Endothelial cell of umbilical vein (primary cell): ENCODE measurements around the gene XIRP1.

Source experiments
- EZH2 ChIP-seq: IDR thresholded peaks from 2 replicates; pipeline ENCODE4 v1.6.1; 2012; ENCODE audit warnings: borderline replicate concordance, low read depth, mild to moderate bottlenecking, moderate library complexity, low read length, inconsistent platforms; ENCODE audit not compliant: severe bottlenecking
- FOS ChIP-seq: IDR thresholded peaks from 2 replicates; pipeline ENCODE4 v1.6.1; 2011; ENCODE audit warnings: mild to moderate bottlenecking, low read length, moderate library complexity, borderline replicate concordance; ENCODE audit not compliant: insufficient read depth
- GATA2 ChIP-seq: IDR thresholded peaks from 2 replicates; pipeline ENCODE4 v1.7.0; 2011; ENCODE audit warnings: low read depth, mild to moderate bottlenecking, moderate library complexity, mixed read lengths, low read length; ENCODE audit not compliant: insufficient read length, insufficient read depth
- JUN ChIP-seq: IDR thresholded peaks from 2 replicates; pipeline ENCODE4 v1.6.1; 2011; ENCODE audit warnings: borderline replicate concordance, low read depth; ENCODE audit not compliant: insufficient read length, insufficient read depth
- MAX ChIP-seq: IDR thresholded peaks from 2 replicates; pipeline ENCODE4 v1.6.1; 2011; ENCODE audit not compliant: insufficient read depth, insufficient read length
- MYC ChIP-seq: IDR thresholded peaks from one replicate; pipeline ENCODE4 v1.6.1; 2011; ENCODE audit warnings: mild to moderate bottlenecking, low read depth, low read length
- POLR2A ChIP-seq: IDR thresholded peaks from 2 replicates; pipeline ENCODE4 v1.6.1; 2012; ENCODE audit warnings: low read depth, mild to moderate bottlenecking, control low read depth, low read length
- POLR2AphosphoS5 ChIP-seq: IDR thresholded peaks from 2 replicates; pipeline ENCODE4 v1.6.1; 2012; ENCODE audit warnings: low read depth, mild to moderate bottlenecking, control low read depth, low read length, moderate library complexity; ENCODE audit not compliant: insufficient read depth
- TF ChIP-seq, protein P1 (sequence below), 2 donors: IDR thresholded peaks; 1 replicate in 1 of 2; 2 replicates in 1 of 2; pipeline ENCODE4 v1.5.1; 2011; ENCODE audit warnings: low read length in 2 of 2, mild to moderate bottlenecking in 2 of 2, moderate library complexity in 2 of 2, control low read depth in 1 of 2, inconsistent platforms in 1 of 2, low read depth in 1 of 2; ENCODE audit not compliant: insufficient read depth in 1 of 2; ENCODE audit errors: extremely low read depth in 1 of 2

DNA sequence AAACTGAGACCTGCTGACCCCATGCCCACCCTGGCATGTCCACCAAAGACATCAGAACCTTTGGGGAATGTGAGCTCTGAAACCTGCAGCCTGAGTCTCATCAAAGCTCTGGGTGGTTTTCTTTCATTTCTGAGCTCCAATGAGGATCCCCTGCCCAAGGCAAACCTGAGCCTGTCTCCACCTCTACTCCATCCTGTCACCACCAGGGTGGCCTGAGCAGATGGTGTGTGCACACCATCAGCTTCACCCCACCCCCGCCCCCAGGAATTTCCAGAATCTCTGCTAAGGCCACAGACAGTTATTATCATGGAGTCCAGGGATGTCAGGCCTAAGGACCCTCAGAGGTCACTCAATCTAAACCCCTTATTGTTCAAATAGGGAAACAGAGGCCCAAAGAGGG is 1.3 kb downstream of the XIRP1 start:
- TF ChIP-seq, protein P1, sequence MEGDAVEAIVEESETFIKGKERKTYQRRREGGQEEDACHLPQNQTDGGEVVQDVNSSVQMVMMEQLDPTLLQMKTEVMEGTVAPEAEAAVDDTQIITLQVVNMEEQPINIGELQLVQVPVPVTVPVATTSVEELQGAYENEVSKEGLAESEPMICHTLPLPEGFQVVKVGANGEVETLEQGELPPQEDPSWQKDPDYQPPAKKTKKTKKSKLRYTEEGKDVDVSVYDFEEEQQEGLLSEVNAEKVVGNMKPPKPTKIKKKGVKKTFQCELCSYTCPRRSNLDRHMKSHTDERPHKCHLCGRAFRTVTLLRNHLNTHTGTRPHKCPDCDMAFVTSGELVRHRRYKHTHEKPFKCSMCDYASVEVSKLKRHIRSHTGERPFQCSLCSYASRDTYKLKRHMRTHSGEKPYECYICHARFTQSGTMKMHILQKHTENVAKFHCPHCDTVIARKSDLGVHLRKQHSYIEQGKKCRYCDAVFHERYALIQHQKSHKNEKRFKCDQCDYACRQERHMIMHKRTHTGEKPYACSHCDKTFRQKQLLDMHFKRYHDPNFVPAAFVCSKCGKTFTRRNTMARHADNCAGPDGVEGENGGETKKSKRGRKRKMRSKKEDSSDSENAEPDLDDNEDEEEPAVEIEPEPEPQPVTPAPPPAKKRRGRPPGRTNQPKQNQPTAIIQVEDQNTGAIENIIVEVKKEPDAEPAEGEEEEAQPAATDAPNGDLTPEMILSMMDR (IDR thresholded peaks at IDR 0.05; ENCODE audit: extremely low read depth in 1 of 2, insufficient read depth in 1 of 2, low read depth in 1 of 2, low read length in 2 of 2): no peak
- no peak for TF ChIP-seq EZH2
- TF ChIP-seq MAX: no peak
- TF ChIP-seq FOS: no peak
- TF ChIP-seq POLR2A: no peak
- TF ChIP-seq GATA2: no peak
- no peak for TF ChIP-seq POLR2AphosphoS5
- TF ChIP-seq MYC: no peak
- TF ChIP-seq JUN: no peak
